Measurements from ENCODE around the gene MRGPRG. TPM values are rescaled to one million over a fixed set of nuclear protein-coding genes. Genes with fewer than 3 reads are reported as not detected.

Gene MRGPRG
- total and polyA plus RNA-seq, 2 of the 8 experiments (the other 6 are each of a cell fraction or from before 2014, with no cell fraction given) = not detected

DNA sequence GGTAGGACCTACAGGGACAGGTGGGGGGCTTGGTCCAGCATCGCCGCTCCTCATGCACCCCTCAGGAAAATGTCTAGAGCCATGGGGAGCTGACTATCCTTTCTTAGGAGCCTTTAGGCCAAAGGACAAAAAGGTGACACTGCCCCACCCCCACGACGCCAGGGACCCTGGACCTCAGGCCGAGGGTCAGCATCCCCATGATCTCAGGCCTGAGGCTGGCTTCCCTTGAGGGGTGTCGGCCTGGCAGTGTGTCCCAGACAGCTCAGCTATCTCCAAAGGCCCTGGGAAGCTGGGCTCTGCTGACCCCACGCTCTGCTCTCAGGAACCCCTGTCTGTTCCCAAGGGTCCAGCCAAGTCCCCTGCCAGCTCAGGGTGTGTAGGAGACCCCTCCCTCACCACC lies 16.3 kb downstream of the MRGPRG start:
- no peak overlapping the region for H4K5ac ChIP-seq (ENCODE audit: insufficient read length, low read depth, low read length)
- peak overlapping the region; percentile 39; the same call in 1 of the 2 replicates for H2BK12ac ChIP-seq (ENCODE audit: low read depth, low read length)
- no peak for DNase-seq (ENCODE audit: low read depth in 1 of 2, low spot score in 2 of 2)
- no peak overlapping the region for H3K4ac ChIP-seq (replicated peaks; ENCODE audit: insufficient read length, low read depth, low read length)
- no peak overlapping the region for H2BK15ac ChIP-seq (ENCODE audit: low read length)
- peaks cover 0 to 4% (median under 1%) of the 10 kb centered on the region in 4 experiments; a peak in 6 of 7 replicates for H3K4me1 ChIP-seq (replicated peaks in 1 of 4; ENCODE audit: control insufficient read depth in 3 of 4, insufficient read depth in 4 of 4, low read length in 3 of 4)
- peak overlapping the region; percentile 67 to 82; a peak in 3 of 4 replicates for H3K4me2 ChIP-seq (ENCODE audit: insufficient read depth in 1 of 2, low read depth in 2 of 2, low read length in 2 of 2)
- ChIA-PET POLR2A (ENCODE audit: partially characterized antibody) (interaction anchor here (1.4 kb wide), 1 partner anchor 13 kb away, joined by 3 read pairs; no protein-coding TSS in a partner anchor), CTCF (ENCODE audit: partially characterized antibody) (interaction anchor here (0.8 to 12.0 kb wide), 10 partner anchors 11 to 92 kb away, joined by 3 to 99 read pairs (median 6); no protein-coding TSS in a partner anchor)
- H3K4me3 ChIP-seq (ENCODE audit: extremely low read depth in 1 of 4, insufficient read depth in 2 of 4, low read depth in 3 of 4, low read length in 4 of 4) = 0 out of 8 replicates have a peak overlapping the region, but pooled peaks of 1 of the 4 experiments have one; percentile 60
- H3K9ac ChIP-seq (replicated peaks in 1 of 4; ENCODE audit: extremely low read depth in 1 of 4, low read depth in 3 of 4, low read length in 3 of 4) = no peak overlapping the region
- FAIRE-seq = no peak
- no peak overlapping the region for H2BK5ac ChIP-seq (ENCODE audit: low read depth, low read length)
- WGBS, 2 experiments (ENCODE audit: extremely low coverage in 1 of 2, insufficient coverage in 1 of 2, insufficient read length in 1 of 2, insufficient replicate concordance in 2 of 2, low coverage in 1 of 2, low lambda C conversion rate in 2 of 2, missing lambda C conversion rate in 1 of 2) = 83% methylated on average over 7 of the region's 7 CpGs; no CpG with 5 or more reads in 1 of the 2 experiments
- H4K20me1 ChIP-seq (replicated peaks in 1 of 2; ENCODE audit: control insufficient read depth in 1 of 2, insufficient read depth in 2 of 2, low read length in 2 of 2) = peaks cover 0 to 10% of the 10 kb centered on the region in 2 experiments
- 0 out of 2 replicates have a peak overlapping the region, but pooled peaks have one; percentile 24 for H2AK5ac ChIP-seq (ENCODE audit: low read depth, low read length)
- H3K27ac ChIP-seq (ENCODE audit: low read depth, low read length) = no peak overlapping the region
- H2BK20ac ChIP-seq (ENCODE audit: low read length) = no peak overlapping the region
- no peaks in the 10 kb centered on the region for H3K79me2 ChIP-seq (ENCODE audit: control insufficient read depth in 1 of 2, insufficient read depth in 2 of 2, low read length in 2 of 2)
- no peak overlapping the region for H2BK120ac ChIP-seq (replicated peaks; ENCODE audit: low read depth, low read length)
- no peaks in the 10 kb centered on the region for H3K79me1 ChIP-seq (ENCODE audit: low read depth, low read length)
- no peak overlapping the region for H2AFZ ChIP-seq (ENCODE audit: low read length)
- no peaks in the 10 kb centered on the region for H3K9me3 ChIP-seq (ENCODE audit: insufficient read depth in 2 of 2, low read depth in 1 of 2, low read length in 1 of 2)
- peaks cover 10 to 42% (median 30%) of the 10 kb centered on the region in 4 experiments for H3K27me3 ChIP-seq (replicated peaks in 1 of 4; ENCODE audit: control insufficient read depth in 3 of 4, extremely low read depth in 1 of 4, insufficient read depth in 3 of 4, low read length in 3 of 4)
- no peak overlapping the region for H3K18ac ChIP-seq (ENCODE audit: extremely low read depth, low read length)
- no peak overlapping the region for H3K23ac ChIP-seq (ENCODE audit: insufficient read length)
- no peak overlapping the region for H4K91ac ChIP-seq (replicated peaks; ENCODE audit: insufficient read length, low read length)
- peaks cover 19% of the 10 kb centered on the region for H3K23me2 ChIP-seq (ENCODE audit: low read depth, low read length)
- no peak overlapping the region for H3K56ac ChIP-seq (replicated peaks; ENCODE audit: insufficient read length, low read depth, low read length)
- H4K8ac ChIP-seq (ENCODE audit: extremely low read depth, insufficient read depth, low read length) = peak overlapping the region; percentile 38; the same call in 1 of the 2 replicates
- no peak overlapping the region for H3K14ac ChIP-seq (ENCODE audit: insufficient read length)
- H3K36me3 ChIP-seq (ENCODE audit: control insufficient read depth in 2 of 4, insufficient read depth in 4 of 4, low read length in 3 of 4) = no peaks in the 10 kb centered on the region
- no peak for TF ChIP-seq TBP (IDR thresholded peaks at IDR 0.05; ENCODE audit: low read depth, low read length)
- no peak for TF ChIP-seq KDM4A (IDR thresholded peaks at IDR 0.05; ENCODE audit: low read depth, low read length, severe bottlenecking)
- no peak for TF ChIP-seq HDAC2 (IDR thresholded peaks at IDR 0.05; ENCODE audit: borderline replicate concordance in 1 of 2, low read depth in 2 of 2, low read length in 2 of 2)
- TF ChIP-seq SIN3A (conservative IDR thresholded peaks at IDR 0.05 in 1 of 2, IDR thresholded peaks at IDR 0.05 in 1 of 2; ENCODE audit: low read depth in 1 of 2, low read length in 2 of 2) = no peak
- no peak for TF ChIP-seq CEBPB (IDR thresholded peaks at IDR 0.05; ENCODE audit: low read depth, low read length)
- TF ChIP-seq CREB1 (IDR thresholded peaks at IDR 0.05) = no peak
- no peak for TF ChIP-seq POLR2A (IDR thresholded peaks at IDR 0.05; ENCODE audit: control extremely low read depth in 1 of 2, low read depth in 2 of 2, low read length in 2 of 2)
- no peak for TF ChIP-seq SP4 (IDR thresholded peaks at IDR 0.05; ENCODE audit: low read length)
- TF ChIP-seq SIRT6 (IDR thresholded peaks at IDR 0.05; ENCODE audit: low read length) = no peak
- TF ChIP-seq TAF1 (IDR thresholded peaks at IDR 0.05; ENCODE audit: low read depth, low read length) = no peak
- no peak for TF ChIP-seq MAX (IDR thresholded peaks at IDR 0.05)
- no peak for TF ChIP-seq RBBP5 (IDR thresholded peaks at IDR 0.05; ENCODE audit: borderline replicate concordance, low read depth, low read length)
- TF ChIP-seq KDM5A (IDR thresholded peaks at IDR 0.05; ENCODE audit: low read length) = no peak
- TF ChIP-seq CTBP2 (IDR thresholded peaks at IDR 0.05; ENCODE audit: borderline replicate concordance, insufficient read depth, insufficient read length, low read length) = no peak
